Measurements from ENCODE around the gene VASP. TPM values are rescaled to one million over a fixed set of nuclear protein-coding genes. Genes with fewer than 3 reads are reported as not detected.

VASP gene
- total RNA-seq, 1 donor from 2014 or later, result 103 TPM

GRCh38 chr19:45512881-45513483, 5.7 kb downstream of the VASP start:
- Histone ChIP-seq H3K9me3 (no peaks in the 10 kb centered on the region), H3K36me3 (peaks cover 0 to 4% of the 10 kb centered on the region in 2 donors), H3K4me3 (no peak overlapping the region), H3K27me3 (no peaks in the 10 kb centered on the region), H3K4me1 (peaks cover 75% of the 10 kb centered on the region), H3K27ac (no peak overlapping the region)
- no peak for DNase-seq (ENCODE audit: extremely low spot score in 2 of 2)
- intact Hi-C loops (cut with DNase I), result no loop called here
- TF ChIP-seq, protein P1, sequence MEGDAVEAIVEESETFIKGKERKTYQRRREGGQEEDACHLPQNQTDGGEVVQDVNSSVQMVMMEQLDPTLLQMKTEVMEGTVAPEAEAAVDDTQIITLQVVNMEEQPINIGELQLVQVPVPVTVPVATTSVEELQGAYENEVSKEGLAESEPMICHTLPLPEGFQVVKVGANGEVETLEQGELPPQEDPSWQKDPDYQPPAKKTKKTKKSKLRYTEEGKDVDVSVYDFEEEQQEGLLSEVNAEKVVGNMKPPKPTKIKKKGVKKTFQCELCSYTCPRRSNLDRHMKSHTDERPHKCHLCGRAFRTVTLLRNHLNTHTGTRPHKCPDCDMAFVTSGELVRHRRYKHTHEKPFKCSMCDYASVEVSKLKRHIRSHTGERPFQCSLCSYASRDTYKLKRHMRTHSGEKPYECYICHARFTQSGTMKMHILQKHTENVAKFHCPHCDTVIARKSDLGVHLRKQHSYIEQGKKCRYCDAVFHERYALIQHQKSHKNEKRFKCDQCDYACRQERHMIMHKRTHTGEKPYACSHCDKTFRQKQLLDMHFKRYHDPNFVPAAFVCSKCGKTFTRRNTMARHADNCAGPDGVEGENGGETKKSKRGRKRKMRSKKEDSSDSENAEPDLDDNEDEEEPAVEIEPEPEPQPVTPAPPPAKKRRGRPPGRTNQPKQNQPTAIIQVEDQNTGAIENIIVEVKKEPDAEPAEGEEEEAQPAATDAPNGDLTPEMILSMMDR (IDR thresholded peaks at IDR 0.05), result no peak
- TF ChIP-seq POLR2AphosphoS5 (IDR thresholded peaks at IDR 0.05; ENCODE audit: insufficient read depth in 1 of 2, low read depth in 1 of 2) (no peak), POLR2A (IDR thresholded peaks at IDR 0.05) (no peak)

DNA sequence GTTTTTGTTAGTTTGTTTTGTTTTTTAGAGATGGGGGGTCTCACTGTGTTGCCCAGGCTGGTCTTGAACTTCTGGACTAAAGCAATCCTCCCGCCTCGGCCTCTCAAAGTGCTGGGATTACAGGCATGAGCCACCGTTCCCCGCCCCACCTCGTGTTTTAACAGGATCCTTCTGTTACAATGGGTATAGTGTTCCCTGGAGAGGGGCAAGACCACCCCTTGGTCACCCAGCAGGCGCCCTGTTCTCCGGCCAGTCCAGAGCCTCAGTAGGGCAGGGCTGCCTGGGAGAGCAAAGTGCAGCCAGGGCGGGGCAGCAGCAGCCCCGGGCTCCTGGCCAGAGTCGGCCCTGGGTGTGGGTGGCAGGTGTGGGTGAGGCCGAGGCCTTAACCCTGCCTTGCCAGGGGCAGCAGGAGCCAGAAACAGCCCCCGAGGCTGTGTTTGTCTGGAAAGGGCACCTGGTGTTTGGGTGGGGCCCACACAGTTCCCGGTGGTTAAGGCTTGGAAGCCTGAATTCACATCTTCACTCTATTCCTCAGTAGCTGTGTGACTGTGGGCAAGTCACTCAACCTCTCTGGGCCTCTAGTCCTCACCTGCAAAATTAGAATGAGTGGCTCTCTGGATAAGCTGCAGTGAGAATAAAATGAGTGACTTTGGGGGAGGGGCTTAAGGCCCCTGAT, 7.2 kb downstream of the VASP start:
- Histone ChIP-seq H3K4me1 (peaks cover 60% of the 10 kb centered on the region), H3K36me3 (peaks cover 0 to 19% of the 10 kb centered on the region in 2 donors), H3K9me3 (no peaks in the 10 kb centered on the region), H3K4me3 (no peak overlapping the region), H3K27me3 (no peaks in the 10 kb centered on the region), H3K27ac (peak overlapping the region; percentile 68)
- TF ChIP-seq POLR2A (IDR thresholded peaks at IDR 0.05) (no peak), POLR2AphosphoS5 (IDR thresholded peaks at IDR 0.05; ENCODE audit: insufficient read depth in 1 of 2, low read depth in 1 of 2) (no peak)
- TF ChIP-seq, protein P1 (IDR thresholded peaks at IDR 0.05), result no peak
- no peak for DNase-seq (ENCODE audit: extremely low spot score in 2 of 2)
- intact Hi-C loops (cut with DNase I), result no loop called here

DNA sequence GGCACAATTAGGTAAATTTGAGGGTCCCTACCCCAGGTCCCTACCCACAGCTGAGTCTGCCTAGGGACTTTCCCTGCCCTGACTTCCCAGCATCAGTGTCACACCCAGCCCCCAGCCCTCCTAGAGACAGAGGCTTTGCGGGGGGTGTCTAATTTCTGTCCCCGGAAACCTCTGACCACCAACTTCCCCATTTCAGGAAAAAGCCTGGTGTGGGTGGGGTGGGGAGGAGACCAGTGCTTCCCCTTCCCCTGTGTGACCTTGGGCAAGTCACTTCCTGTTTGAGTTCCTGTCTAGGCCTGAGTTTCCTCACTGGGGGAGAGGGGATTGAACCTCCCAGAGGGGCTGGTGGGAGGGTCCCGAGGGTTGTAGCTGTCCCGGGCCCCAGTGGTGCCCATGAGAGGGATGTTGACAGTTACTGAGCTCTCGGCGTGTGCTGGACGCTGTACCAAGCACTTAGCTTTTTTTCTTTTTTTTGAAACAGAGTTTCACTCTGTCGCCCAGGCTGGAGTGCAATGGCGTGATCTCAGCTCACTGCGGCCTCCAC, 7.9 kb downstream of the VASP start:
- H3K27me3 ChIP-seq, result no peaks in the 10 kb centered on the region
- no peak for DNase-seq (ENCODE audit: extremely low spot score in 2 of 2)
- H3K27ac ChIP-seq, result peak overlapping the region; percentile 68
- peaks cover 54% of the 10 kb centered on the region for H3K4me1 ChIP-seq
- TF ChIP-seq, protein P1 (IDR thresholded peaks at IDR 0.05), result no peak
- no peak for TF ChIP-seq POLR2AphosphoS5 (IDR thresholded peaks at IDR 0.05; ENCODE audit: insufficient read depth in 1 of 2, low read depth in 1 of 2)
- no peak for TF ChIP-seq POLR2A (IDR thresholded peaks at IDR 0.05)
- H3K9me3 ChIP-seq, result no peaks in the 10 kb centered on the region
- intact Hi-C loops (cut with DNase I), result no loop called here
- no peak overlapping the region for H3K4me3 ChIP-seq
- peaks cover 0 to 23% of the 10 kb centered on the region in 2 donors for H3K36me3 ChIP-seq

DNA sequence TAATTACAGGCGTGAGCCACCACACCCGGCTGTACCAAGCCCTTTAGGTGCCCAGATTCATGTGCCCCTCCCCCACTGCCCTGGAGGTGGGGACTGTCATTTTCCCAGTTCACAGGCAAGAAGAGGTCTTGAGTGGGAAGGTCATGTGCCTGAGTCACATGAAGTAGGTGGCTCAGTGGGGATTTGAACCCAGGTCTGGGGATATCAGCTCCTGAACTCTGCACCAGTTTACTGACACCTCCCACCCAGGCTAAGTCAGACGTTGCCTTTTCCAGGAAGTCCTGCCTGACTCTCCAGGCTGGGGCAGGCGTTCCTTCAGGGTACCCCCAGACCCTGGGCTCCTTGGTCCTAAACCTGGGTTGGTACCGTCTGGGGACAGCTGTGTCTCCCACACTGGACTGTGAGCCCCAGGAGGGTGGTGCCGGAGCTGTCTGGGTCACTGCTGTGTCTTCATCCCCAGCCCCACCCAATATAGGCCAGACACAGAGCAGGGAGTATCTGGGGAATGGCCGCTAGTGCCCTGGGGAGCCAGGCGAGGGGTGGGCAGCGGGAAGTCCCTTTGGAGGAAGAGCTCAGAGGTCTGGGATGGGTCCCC, 8.6 kb downstream of the VASP start:
- intact Hi-C loops (cut with DNase I), result no loop called here
- no peak for DNase-seq (ENCODE audit: extremely low spot score in 2 of 2)
- no peaks in the 10 kb centered on the region for H3K27me3 ChIP-seq
- peak overlapping the region; percentile 68 for H3K27ac ChIP-seq
- no peaks in the 10 kb centered on the region for H3K9me3 ChIP-seq
- peaks cover 0 to 27% of the 10 kb centered on the region in 2 donors for H3K36me3 ChIP-seq
- H3K4me1 ChIP-seq, result peaks cover 50% of the 10 kb centered on the region
- no peak for TF ChIP-seq POLR2AphosphoS5 (IDR thresholded peaks at IDR 0.05; ENCODE audit: insufficient read depth in 1 of 2, low read depth in 1 of 2)
- TF ChIP-seq POLR2A (IDR thresholded peaks at IDR 0.05), result no peak
- no peak overlapping the region for H3K4me3 ChIP-seq

GRCh38 chr19:45517238-45517637, 10.0 kb downstream of the VASP start:
- DNase-seq (ENCODE audit: extremely low spot score in 2 of 2), result no peak
- H3K36me3 ChIP-seq, result peaks cover 0 to 31% of the 10 kb centered on the region in 2 donors
- no peaks in the 10 kb centered on the region for H3K27me3 ChIP-seq
- no peak overlapping the region for H3K27ac ChIP-seq
- peaks cover 42% of the 10 kb centered on the region for H3K4me1 ChIP-seq
- no peak for TF ChIP-seq POLR2AphosphoS5 (IDR thresholded peaks at IDR 0.05; ENCODE audit: insufficient read depth in 1 of 2, low read depth in 1 of 2)
- TF ChIP-seq, protein P1 (IDR thresholded peaks at IDR 0.05), result no peak
- no peak for TF ChIP-seq POLR2A (IDR thresholded peaks at IDR 0.05)
- H3K4me3 ChIP-seq, result no peak overlapping the region
- H3K9me3 ChIP-seq, result no peaks in the 10 kb centered on the region
- intact Hi-C loops (cut with DNase I), result no loop called here

Data from vagina (tissue), 2 donors.